HG03045 (cell line): ENCODE data around the gene SORBS2.

Source experiments
- ATAC-seq: cut with Tn5 transposase; IDR thresholded peaks from one replicate; pipeline ENCODE4 v1.9.1; 2021; ENCODE audit warnings: mild to moderate bottlenecking, moderate library complexity; ENCODE audit not compliant: unreplicated experiment

Gene SORBS2

GRCh38 chr4:185836241-185837084 is 24.5 kb upstream of the SORBS2 start:
- ATAC-seq, result no peak

- no peak for ATAC-seq
Observed at GRCh38 chr4:185835814-185836213, 23.8 kb upstream of the SORBS2 start.

DNA sequence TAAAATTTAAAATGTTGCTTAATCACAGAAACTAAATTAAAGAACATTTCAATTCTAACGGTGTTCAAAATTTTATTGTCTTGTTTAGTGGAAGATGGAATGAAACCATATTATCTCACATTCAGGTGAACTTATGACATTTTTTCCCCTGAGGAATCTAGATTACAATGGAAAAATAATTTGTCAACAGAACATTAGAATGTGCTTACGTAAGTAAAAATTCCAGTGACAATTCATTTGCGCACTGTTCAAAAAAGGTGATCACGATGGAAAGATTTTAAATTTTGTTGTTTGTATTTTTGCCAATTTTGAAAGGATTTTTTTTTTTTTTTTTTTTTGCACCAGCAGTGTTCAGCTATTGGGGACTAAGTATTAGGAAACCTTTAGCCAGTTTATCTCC is 23.3 kb upstream of the SORBS2 start:
- ATAC-seq, result no peak

DNA sequence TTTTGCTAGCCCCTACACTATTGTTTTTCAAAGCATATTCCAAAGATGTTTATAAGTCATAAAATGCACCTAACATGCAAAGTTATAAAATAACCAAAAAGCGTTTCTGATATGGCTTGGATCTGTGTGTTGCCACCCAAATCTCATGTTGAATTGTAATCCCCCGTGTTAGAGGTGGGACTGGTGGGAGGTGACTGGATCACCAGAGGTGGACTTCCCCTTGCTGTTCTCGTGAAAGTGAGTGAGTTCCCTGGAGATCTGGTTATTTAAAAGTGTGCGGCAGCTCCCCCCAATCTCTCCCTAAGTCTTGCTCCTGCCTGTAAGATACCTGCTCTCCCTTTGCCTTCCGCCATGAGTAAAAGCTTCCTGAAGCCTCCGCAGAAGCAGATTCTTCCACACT is 22.8 kb upstream of the SORBS2 start:
- no peak for ATAC-seq

GRCh38 chr4:185834088-185834487 is 22.1 kb upstream of the SORBS2 start:
- no peak for ATAC-seq

- no peak for ATAC-seq
Observed at GRCh38 chr4:185833055-185833598, 21.1 kb upstream of the SORBS2 start.

DNA sequence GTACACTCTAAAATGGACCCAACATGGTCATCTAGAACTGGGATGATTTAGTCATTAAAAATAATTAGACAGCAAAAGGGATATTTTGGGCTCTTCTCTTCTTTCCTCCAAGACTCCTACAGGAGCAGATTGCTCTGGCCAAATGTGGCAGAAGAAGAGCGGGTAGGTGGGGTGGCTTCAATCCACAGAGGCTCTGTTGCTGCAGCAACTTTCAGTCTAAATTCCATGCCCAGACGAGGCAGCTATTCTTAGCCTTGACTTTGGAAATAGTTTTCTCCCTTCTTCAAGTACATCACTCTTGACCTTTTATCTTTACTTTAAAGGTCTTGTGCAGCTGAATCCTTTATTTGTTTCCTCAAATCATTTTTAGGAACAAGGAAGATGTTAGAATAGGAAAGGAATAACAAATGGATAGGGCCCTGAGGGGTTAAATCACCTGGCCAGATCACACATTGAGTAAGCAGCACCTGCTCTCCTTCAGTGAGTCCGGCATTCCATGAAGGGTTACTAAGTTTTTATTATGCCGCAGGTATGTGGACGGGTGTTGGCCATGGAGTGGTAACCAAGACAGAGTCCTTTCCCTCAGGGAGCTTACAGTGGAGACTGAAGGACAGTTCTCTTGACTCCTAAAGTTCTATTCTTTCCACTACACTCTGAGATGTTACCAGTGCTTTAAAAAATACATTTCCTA is 19.3 kb upstream of the SORBS2 start:
- ATAC-seq, result no peak

- no peak for ATAC-seq
Observed at GRCh38 chr4:185830263-185830994, 18.4 kb upstream of the SORBS2 start.

- ATAC-seq, result no peak
Observed at GRCh38 chr4:185826381-185826780, 14.4 kb upstream of the SORBS2 start.

DNA sequence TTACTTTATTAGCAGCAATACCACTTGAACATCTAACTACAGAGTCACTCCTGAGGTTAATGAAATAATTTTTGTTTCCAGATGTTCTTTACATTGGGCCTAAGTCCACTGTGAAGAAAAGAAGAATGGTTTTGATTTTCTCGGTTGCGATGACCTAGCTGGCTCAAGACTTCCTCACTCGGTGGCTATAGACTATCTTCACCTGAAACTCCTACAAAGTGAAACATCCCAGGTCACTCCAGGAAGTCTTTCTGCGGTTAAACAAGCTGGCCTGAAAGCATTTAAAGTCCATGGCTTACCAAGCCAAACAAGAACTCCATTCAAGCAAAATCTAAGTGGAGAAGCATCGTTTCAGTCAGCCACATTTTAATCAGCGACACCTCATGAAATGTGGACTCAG is 13.7 kb upstream of the SORBS2 start:
- ATAC-seq, result no peak

GRCh38 chr4:185822791-185823190 is 10.8 kb upstream of the SORBS2 start:
- no peak for ATAC-seq

DNA sequence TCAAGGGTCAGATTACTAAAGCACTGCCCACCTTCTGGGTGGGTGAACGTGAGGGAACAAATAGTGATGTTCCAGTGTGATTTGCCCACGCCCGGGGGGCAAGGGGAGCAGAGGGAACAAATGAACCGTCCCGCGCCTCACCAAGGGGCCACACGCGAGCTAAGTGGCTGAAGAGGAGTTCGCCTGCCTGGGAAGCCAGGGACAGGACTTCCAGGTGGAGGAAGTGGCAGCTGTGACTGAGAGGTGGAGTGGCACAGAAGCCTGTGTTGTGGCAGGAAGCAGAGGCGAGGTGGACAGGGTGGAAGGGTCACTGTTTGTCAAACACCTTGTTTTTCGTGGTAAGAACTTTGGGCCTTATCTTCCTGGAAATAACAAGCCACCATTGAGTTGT is 9.0 kb upstream of the SORBS2 start:
- ATAC-seq, result no peak

GRCh38 chr4:185820146-185821028 is 8.4 kb upstream of the SORBS2 start:
- no peak for ATAC-seq

- ATAC-seq, result no peak
Observed at GRCh38 chr4:185819144-185819543, 7.2 kb upstream of the SORBS2 start.

DNA sequence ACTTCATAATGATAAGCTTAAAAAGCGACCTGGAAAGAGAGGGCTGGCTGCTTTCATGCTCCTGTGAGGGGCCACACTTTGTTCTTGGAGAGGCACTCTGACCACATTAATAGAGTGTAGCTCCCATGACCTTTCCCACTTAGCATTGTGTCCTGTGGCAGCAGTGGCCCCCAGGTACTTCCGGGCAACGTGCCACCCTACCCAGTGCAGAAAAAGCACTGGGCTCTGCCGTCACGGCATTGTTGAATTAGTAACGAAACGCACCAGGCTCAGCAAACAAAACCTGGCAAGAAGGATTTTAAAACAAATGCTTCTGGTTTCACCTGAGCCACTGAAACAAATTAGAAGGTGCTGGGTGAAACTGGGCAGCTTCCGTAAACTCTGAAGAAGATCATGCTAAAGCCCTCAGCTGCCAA is 5.4 kb upstream of the SORBS2 start:
- ATAC-seq, result no peak

- ATAC-seq, result no peak
Observed at GRCh38 chr4:185813133-185813532, 1.1 kb upstream of the SORBS2 start.

- ATAC-seq, result no peak
Observed at GRCh38 chr4:185810746-185811508, 1.1 kb downstream of the SORBS2 start.

- no peak for ATAC-seq
Observed at GRCh38 chr4:185809533-185810071, 2.4 kb downstream of the SORBS2 start.

DNA sequence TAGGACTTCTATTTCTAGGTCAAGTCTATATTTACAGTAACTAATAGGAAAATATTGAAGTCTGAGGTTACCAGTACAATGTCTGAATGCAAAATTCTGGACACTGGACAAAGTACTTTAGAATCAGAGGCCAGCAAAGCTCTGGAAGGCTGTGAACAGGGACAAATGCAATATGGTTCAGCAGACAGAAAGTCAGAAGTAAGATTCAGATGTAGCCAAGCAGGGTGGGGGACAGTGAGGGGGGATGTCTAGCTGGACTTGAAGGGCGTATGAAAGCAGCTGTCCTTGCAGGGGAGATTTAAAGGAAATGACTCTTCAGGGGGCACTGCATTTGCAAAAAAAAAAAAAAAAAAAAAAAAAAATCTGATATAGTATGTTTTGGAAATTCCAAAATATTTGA is 2.9 kb downstream of the SORBS2 start:
- ATAC-seq, result no peak
